Measurements from ENCODE around the gene MTAP.
A peak's percentile ranks its signal among the peaks of the same experiment; 100 is the strongest.

MTAP gene

DNA sequence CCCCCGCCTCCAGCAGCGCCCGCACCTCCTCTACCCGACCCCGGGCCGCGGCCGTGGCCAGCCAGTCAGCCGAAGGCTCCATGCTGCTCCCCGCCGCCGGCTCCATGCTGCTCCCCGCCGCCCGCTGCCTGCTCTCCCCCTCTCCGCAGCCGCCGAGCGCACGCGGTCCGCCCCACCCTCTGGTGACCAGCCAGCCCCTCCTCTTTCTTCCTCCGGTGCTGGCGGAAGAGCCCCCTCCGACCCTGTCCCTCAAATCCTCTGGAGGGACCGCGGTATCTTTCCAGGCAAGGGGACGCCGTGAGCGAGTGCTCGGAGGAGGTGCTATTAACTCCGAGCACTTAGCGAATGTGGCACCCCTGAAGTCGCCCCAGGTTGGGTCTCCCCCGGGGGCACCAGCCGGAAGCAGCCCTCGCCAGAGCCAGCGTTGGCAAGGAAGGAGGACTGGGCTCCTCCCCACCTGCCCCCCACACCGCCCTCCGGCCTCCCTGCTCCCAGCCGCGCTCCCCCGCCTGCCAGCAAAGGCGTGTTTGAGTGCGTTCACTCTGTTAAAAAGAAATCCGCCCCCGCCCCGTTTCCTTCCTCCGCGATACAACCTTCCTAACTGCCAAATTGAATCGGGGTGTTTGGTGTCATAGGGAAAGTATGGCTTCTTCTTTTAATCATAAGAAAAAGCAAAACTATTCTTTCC is 172.4 kb downstream of the MTAP start:
- TF ChIP-seq, protein P1, sequence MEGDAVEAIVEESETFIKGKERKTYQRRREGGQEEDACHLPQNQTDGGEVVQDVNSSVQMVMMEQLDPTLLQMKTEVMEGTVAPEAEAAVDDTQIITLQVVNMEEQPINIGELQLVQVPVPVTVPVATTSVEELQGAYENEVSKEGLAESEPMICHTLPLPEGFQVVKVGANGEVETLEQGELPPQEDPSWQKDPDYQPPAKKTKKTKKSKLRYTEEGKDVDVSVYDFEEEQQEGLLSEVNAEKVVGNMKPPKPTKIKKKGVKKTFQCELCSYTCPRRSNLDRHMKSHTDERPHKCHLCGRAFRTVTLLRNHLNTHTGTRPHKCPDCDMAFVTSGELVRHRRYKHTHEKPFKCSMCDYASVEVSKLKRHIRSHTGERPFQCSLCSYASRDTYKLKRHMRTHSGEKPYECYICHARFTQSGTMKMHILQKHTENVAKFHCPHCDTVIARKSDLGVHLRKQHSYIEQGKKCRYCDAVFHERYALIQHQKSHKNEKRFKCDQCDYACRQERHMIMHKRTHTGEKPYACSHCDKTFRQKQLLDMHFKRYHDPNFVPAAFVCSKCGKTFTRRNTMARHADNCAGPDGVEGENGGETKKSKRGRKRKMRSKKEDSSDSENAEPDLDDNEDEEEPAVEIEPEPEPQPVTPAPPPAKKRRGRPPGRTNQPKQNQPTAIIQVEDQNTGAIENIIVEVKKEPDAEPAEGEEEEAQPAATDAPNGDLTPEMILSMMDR (IDR thresholded peaks at IDR 0.05; ENCODE audit: control extremely low read depth, extremely low read depth, low read depth, missing control alignments) = no peak
- POLR2A ChIA-PET = no interaction called here
- CTCF ChIA-PET = interaction anchor here (1.6 to 4.0 kb wide), 2 partner anchors 20 to 33 kb away, joined by 4 to 27 read pairs; partner anchors contain the start of genes CDKN2A, CDKN2B and CDKN2B-AS1
- peak; percentile 56 for DNase-seq (ENCODE audit: extremely low spot score)

DNA sequence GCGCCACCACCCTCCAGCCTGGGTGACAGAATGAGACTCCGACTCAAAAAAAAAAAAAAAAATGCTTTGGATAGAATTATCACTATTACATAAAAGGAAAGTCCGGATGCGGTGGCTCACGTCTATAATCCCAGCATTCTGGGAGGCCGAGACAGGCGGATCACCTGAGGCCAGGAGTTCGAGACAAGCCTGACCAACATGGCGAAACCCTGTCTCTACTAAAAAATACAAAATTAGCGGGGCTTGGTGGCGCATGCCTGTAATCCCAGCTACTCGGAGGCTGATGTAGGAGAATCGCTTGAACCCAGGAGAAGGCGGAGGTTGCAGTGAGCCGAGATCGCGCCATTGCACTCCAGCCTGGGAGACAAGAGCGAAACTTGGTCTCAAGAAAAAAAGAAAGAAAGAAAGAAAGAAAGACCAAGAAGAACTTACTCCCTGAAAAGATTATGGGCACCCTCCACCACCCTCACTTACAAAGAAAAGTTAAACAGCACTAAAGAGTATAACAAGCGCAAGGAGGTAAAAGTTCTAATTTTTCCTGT is 174.0 kb downstream of the MTAP start:
- CTCF ChIA-PET = interaction anchor here (1.0 to 4.0 kb wide), 6 partner anchors 10 to 43 kb away, joined by 3 to 27 read pairs (median 4); partner anchors contain the start of genes CDKN2A, CDKN2B and CDKN2B-AS1
- POLR2A ChIA-PET = no interaction called here
- TF ChIP-seq, protein P1 (IDR thresholded peaks at IDR 0.05; ENCODE audit: control extremely low read depth, extremely low read depth, low read depth, missing control alignments) = no peak
- no peak for DNase-seq (ENCODE audit: extremely low spot score)

DNA sequence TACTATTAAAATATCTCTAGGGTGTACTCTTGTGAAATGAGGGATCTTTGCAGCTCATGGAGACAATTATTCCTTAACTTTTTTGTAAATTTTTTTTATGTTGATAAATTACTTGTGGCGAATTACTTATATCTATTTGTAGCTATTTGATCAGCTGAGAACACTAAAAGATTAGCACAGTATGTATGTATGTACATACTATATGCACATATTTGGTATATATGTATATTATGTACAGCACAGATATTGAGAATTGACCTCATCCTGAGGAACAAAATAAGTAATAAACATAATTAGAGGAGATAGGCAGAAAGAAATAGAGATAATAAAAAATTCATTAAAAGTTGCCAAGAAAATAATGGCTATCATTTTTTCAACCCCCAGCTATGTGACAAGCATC is 180.0 kb downstream of the MTAP start:
- ChIA-PET POLR2A (no interaction called here), CTCF (interaction anchor here (1.3 to 2.8 kb wide), 4 partner anchors 12 to 169 kb away, joined by 4 to 13 read pairs (median 8); partner anchors contain the start of genes CDKN2A, CDKN2B and CDKN2B-AS1)
- TF ChIP-seq, protein P1 (IDR thresholded peaks at IDR 0.05; ENCODE audit: control extremely low read depth, extremely low read depth, low read depth, missing control alignments) = no peak
- no peak for DNase-seq (ENCODE audit: extremely low spot score)

DNA sequence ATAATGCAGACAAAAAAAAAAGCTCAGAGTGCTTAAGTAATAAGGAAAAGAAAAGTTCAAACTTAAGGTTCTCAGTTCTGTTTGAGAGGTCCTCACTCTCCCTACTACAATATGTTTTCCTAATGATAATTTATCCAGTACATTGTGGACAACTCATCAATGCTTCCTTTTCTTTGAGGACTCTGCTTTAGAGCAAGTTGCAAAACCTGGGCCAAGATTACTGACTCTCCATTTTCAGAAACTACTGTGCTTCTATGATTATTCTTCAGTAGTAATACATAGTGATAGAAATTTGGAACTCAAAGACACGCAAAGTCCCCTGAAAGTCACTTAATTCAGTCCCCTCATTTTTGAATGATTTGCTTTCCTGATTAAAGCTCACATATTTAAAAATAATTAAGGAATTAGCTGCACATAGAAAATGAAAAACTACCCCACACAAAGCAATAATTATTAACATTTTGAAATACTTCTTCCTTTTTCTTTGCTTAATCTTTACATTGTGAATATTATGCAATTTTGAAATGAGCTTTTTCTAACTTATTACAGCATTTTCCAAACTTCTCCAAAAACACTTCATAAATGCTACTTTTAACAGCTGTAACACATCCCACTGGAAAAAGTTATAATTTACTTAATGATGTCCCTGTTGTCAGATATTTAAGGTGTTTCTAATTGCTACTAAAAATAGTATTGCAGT is 180.6 kb downstream of the MTAP start:
- POLR2A ChIA-PET = no interaction called here
- DNase-seq (ENCODE audit: extremely low spot score) = no peak
- TF ChIP-seq, protein P1 (IDR thresholded peaks at IDR 0.05; ENCODE audit: control extremely low read depth, extremely low read depth, low read depth, missing control alignments) = no peak
- CTCF ChIA-PET = interaction anchor here (1.3 to 2.8 kb wide), 6 partner anchors 11 to 170 kb away, joined by 3 to 13 read pairs (median 5); partner anchors contain the start of genes CDKN2A, CDKN2B and CDKN2B-AS1

DNA sequence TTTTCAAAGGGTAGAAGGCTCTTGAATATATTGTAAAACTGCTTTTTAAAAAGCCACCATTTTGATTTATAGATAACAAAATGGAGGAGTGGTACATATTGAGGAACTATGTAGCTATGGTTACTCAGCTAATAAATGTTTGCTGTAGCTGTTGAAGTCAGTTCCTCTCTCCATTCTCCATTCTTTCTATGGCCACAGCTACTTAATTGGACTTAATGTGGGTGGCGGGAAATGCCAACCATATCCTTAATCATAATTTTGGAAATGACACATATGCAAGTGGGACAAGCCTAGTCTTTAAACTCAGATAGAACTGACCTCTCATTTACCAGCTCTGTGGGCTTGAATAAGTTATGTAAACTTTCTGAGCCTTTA is 181.1 kb downstream of the MTAP start:
- TF ChIP-seq, protein P1 (IDR thresholded peaks at IDR 0.05; ENCODE audit: control extremely low read depth, extremely low read depth, low read depth, missing control alignments) = no peak
- DNase-seq (ENCODE audit: extremely low spot score) = no peak
- ChIA-PET CTCF (interaction anchor here (1.3 to 2.8 kb wide), 6 partner anchors 11 to 170 kb away, joined by 3 to 13 read pairs (median 5); partner anchors contain the start of genes CDKN2A, CDKN2B and CDKN2B-AS1), POLR2A (no interaction called here)

DNA sequence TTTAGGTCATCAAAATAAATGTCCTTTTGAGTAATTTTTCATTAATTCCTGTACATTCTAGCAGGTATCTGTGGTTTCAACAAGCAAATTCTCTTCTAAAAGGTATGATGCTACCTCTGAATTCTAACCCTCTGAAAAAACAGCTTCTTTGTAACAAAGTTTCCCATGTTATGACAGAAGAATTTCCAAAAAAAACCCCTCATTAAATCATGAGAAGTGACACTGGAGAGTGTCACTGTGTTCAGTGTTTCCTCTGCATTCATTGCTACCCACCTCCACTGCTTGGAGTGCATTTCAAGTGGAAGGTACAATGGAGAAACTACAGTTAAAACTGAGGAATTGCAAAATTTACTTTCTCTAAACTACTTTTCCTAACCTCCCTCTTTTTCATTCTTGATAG is 181.7 kb downstream of the MTAP start:
- DNase-seq (ENCODE audit: extremely low spot score) = no peak
- CTCF ChIA-PET = interaction anchor here (1.4 to 2.8 kb wide), 4 partner anchors 11 to 25 kb away, joined by 3 to 13 read pairs (median 7); partner anchors contain the start of genes CDKN2A, CDKN2B and CDKN2B-AS1
- POLR2A ChIA-PET = no interaction called here
- TF ChIP-seq, protein P1 (IDR thresholded peaks at IDR 0.05; ENCODE audit: control extremely low read depth, extremely low read depth, low read depth, missing control alignments) = no peak

Data from GM10248 (cell line).